ENCODE measurements around the gene ARRB1. TPM values are rescaled to one million over a fixed set of nuclear protein-coding genes. Genes with fewer than 3 reads are reported as not detected.
A peak's percentile ranks its signal among the peaks of the same experiment; 100 is the strongest.
"Not testable (repeated sequence)": the region's sequence is repeated elsewhere in the genome, so short reads cannot be mapped to it uniquely, and the experiment has no call there.

ARRB1 gene
- total RNA-seq, 1 donor from 2014 or later = 22.7 TPM

- H3K27me3 Mint-ChIP-seq = peaks cover under 1% of the 10 kb centered on the region
- no peak overlapping the region for H3K27ac Mint-ChIP-seq
- intact Hi-C loops (cut with micrococcal nuclease) = no loop called here
- no peak for DNase-seq
- H3K4me1 Mint-ChIP-seq = peaks cover 22% of the 10 kb centered on the region
- no peaks in the 10 kb centered on the region for H3K36me3 Mint-ChIP-seq (ENCODE audit: low read depth)
- no peaks in the 10 kb centered on the region for H3K9me3 Mint-ChIP-seq
- no peak overlapping the region for H3K4me3 Mint-ChIP-seq
These were observed 29.4 kb upstream of the ARRB1 start for GRCh38 chr11:75380716-75381420.

GRCh38 chr11:75380245-75380644 is 28.8 kb upstream of the ARRB1 start:
- no peak overlapping the region for H3K27ac Mint-ChIP-seq
- intact Hi-C loops (cut with micrococcal nuclease) = no loop called here
- no peak for DNase-seq

GRCh38 chr11:75378776-75379175 is 27.3 kb upstream of the ARRB1 start:
- DNase-seq; H3K9me3 Mint-ChIP-seq; H3K36me3 Mint-ChIP-seq (ENCODE audit: low read depth); H3K27ac Mint-ChIP-seq; H3K4me3 Mint-ChIP-seq; H3K27me3 Mint-ChIP-seq; intact Hi-C loops (cut with micrococcal nuclease): not testable (repeated sequence)
- peaks cover 13% of the 10 kb centered on the region for H3K4me1 Mint-ChIP-seq

More at GRCh38 chr11:75380245-75380644, 28.8 kb upstream of the ARRB1 start:
- Mint-ChIP-seq H3K9me3 (no peaks in the 10 kb centered on the region), H3K4me1 (peaks cover 22% of the 10 kb centered on the region), H3K27me3 (no peaks in the 10 kb centered on the region), H3K4me3 (no peak overlapping the region), H3K36me3 (ENCODE audit: low read depth) (no peaks in the 10 kb centered on the region)

- intact Hi-C loops (cut with micrococcal nuclease) = no loop called here
- Mint-ChIP-seq H3K9me3 (no peaks in the 10 kb centered on the region), H3K27ac (no peak overlapping the region), H3K4me1 (peaks cover 10% of the 10 kb centered on the region), H3K4me3 (no peak overlapping the region), H3K27me3 (no peaks in the 10 kb centered on the region), H3K36me3 (ENCODE audit: low read depth) (no peaks in the 10 kb centered on the region)
- no peak for DNase-seq
These were observed 24.7 kb upstream of the ARRB1 start for GRCh38 chr11:75376175-75376574.

GRCh38 chr11:75375626-75376025 is 24.2 kb upstream of the ARRB1 start:
- no peaks in the 10 kb centered on the region for H3K36me3 Mint-ChIP-seq (ENCODE audit: low read depth)
- H3K27ac Mint-ChIP-seq = no peak overlapping the region
- H3K4me1 Mint-ChIP-seq = peaks cover 6% of the 10 kb centered on the region
- no peak for DNase-seq
- no peaks in the 10 kb centered on the region for H3K9me3 Mint-ChIP-seq
- intact Hi-C loops (cut with micrococcal nuclease) = no loop called here
- H3K4me3 Mint-ChIP-seq = no peak overlapping the region
- H3K27me3 Mint-ChIP-seq = no peaks in the 10 kb centered on the region

GRCh38 chr11:75374646-75375045 is 23.2 kb upstream of the ARRB1 start:
- DNase-seq = no peak
- Mint-ChIP-seq H3K36me3 (ENCODE audit: low read depth) (peaks cover 3% of the 10 kb centered on the region), H3K4me3 (no peak overlapping the region), H3K4me1 (peaks cover 13% of the 10 kb centered on the region), H3K9me3 (no peaks in the 10 kb centered on the region), H3K27ac (no peak overlapping the region), H3K27me3 (no peaks in the 10 kb centered on the region)
- intact Hi-C loops (cut with micrococcal nuclease) = no loop called here

GRCh38 chr11:75373201-75373600 is 21.7 kb upstream of the ARRB1 start:
- Mint-ChIP-seq H3K36me3 (ENCODE audit: low read depth) (peaks cover 3% of the 10 kb centered on the region), H3K27ac (no peak overlapping the region), H3K9me3 (no peaks in the 10 kb centered on the region), H3K4me3 (no peak overlapping the region), H3K27me3 (no peaks in the 10 kb centered on the region), H3K4me1 (peaks cover 15% of the 10 kb centered on the region)
- intact Hi-C loops (cut with micrococcal nuclease) = no loop called here
- DNase-seq = no peak

GRCh38 chr11:75371949-75372876 is 20.8 kb upstream of the ARRB1 start:
- no peak for DNase-seq
- Mint-ChIP-seq H3K36me3 (ENCODE audit: low read depth) (peaks cover 3% of the 10 kb centered on the region), H3K27ac (no peak overlapping the region), H3K4me3 (no peak overlapping the region), H3K9me3 (no peaks in the 10 kb centered on the region), H3K4me1 (peaks cover 15% of the 10 kb centered on the region), H3K27me3 (no peaks in the 10 kb centered on the region)
- intact Hi-C loops (cut with micrococcal nuclease) = no loop called here

- Mint-ChIP-seq H3K4me3 (peak overlapping the region; percentile 45), H3K36me3 (ENCODE audit: low read depth) (peaks cover 3% of the 10 kb centered on the region), H3K4me1 (peaks cover 15% of the 10 kb centered on the region), H3K27me3 (peaks cover 2% of the 10 kb centered on the region), H3K27ac (no peak overlapping the region), H3K9me3 (no peaks in the 10 kb centered on the region)
- intact Hi-C loops (cut with micrococcal nuclease) = no loop called here
- DNase-seq = no peak
These were observed 18.2 kb upstream of the ARRB1 start for GRCh38 chr11:75369560-75370255.

GRCh38 chr11:75366826-75367225 is 15.4 kb upstream of the ARRB1 start:
- H3K27me3 Mint-ChIP-seq; H3K27ac Mint-ChIP-seq; intact Hi-C loops (cut with micrococcal nuclease); H3K36me3 Mint-ChIP-seq (ENCODE audit: low read depth); DNase-seq; H3K9me3 Mint-ChIP-seq; H3K4me3 Mint-ChIP-seq: not testable (repeated sequence)
- H3K4me1 Mint-ChIP-seq = peaks cover 11% of the 10 kb centered on the region

- Mint-ChIP-seq H3K4me3 (no peak overlapping the region), H3K4me1 (peaks cover 11% of the 10 kb centered on the region), H3K36me3 (ENCODE audit: low read depth) (peaks cover 3% of the 10 kb centered on the region), H3K27me3 (peaks cover 4% of the 10 kb centered on the region), H3K27ac (no peak overlapping the region), H3K9me3 (no peaks in the 10 kb centered on the region)
- no peak for DNase-seq
- intact Hi-C loops (cut with micrococcal nuclease) = no loop called here
These were observed 14.3 kb upstream of the ARRB1 start for GRCh38 chr11:75365711-75366181.

- H3K4me1 Mint-ChIP-seq; H3K27me3 Mint-ChIP-seq; H3K4me3 Mint-ChIP-seq; DNase-seq; H3K9me3 Mint-ChIP-seq; intact Hi-C loops (cut with micrococcal nuclease); H3K27ac Mint-ChIP-seq; H3K36me3 Mint-ChIP-seq (ENCODE audit: low read depth): not testable (repeated sequence)
These were observed 10.8 kb upstream of the ARRB1 start for GRCh38 chr11:75362285-75362684.

- intact Hi-C loops (cut with micrococcal nuclease) = no loop called here
- Mint-ChIP-seq H3K27ac (no peak overlapping the region), H3K4me1 (peaks cover 29% of the 10 kb centered on the region), H3K9me3 (no peaks in the 10 kb centered on the region), H3K27me3 (peaks cover 2% of the 10 kb centered on the region), H3K4me3 (no peak overlapping the region), H3K36me3 (ENCODE audit: low read depth) (no peaks in the 10 kb centered on the region)
- no peak for DNase-seq
These were observed 5.2 kb upstream of the ARRB1 start for GRCh38 chr11:75356613-75357012.

GRCh38 chr11:75355051-75355450 is 3.6 kb upstream of the ARRB1 start:
- Mint-ChIP-seq H3K9me3 (no peaks in the 10 kb centered on the region), H3K4me1 (peaks cover 36% of the 10 kb centered on the region), H3K27ac (no peak overlapping the region)

More at GRCh38 chr11:75355051-75355450, 3.6 kb upstream of the ARRB1 start:
- DNase-seq = no peak
- intact Hi-C loops (cut with micrococcal nuclease) = no loop called here
- Mint-ChIP-seq H3K4me3 (no peak overlapping the region), H3K36me3 (ENCODE audit: low read depth) (no peaks in the 10 kb centered on the region), H3K27me3 (peaks cover 2% of the 10 kb centered on the region)
